Osteocyte (in vitro differentiated cells): ENCODE data around the gene MSGN1. TPM values are rescaled to one million over a fixed set of nuclear protein-coding genes. Genes with fewer than 3 reads are reported as not detected.

ENCODE experiments used
- DNase-seq: peaks from one replicate; pipeline ENCODE4 v3.0.0; 2021; ENCODE audit warnings: mixed read lengths; ENCODE audit not compliant: unreplicated experiment; ENCODE audit errors: extremely low spot score
- H3K27ac Mint-ChIP-seq: one replicate; pipeline ENCODE4 v1.8.0; 2021; ENCODE audit warnings: mild to moderate bottlenecking, mixed read lengths; ENCODE audit not compliant: unreplicated experiment
- H3K27me3 Mint-ChIP-seq: one replicate; pipeline ENCODE4 v1.8.0; 2021; ENCODE audit warnings: mixed read lengths; ENCODE audit not compliant: unreplicated experiment
- H3K36me3 Mint-ChIP-seq: one replicate; pipeline ENCODE4 v1.8.0; 2021; ENCODE audit warnings: mixed read lengths; ENCODE audit not compliant: unreplicated experiment
- H3K4me1 Mint-ChIP-seq: one replicate; pipeline ENCODE4 v1.8.0; 2021; ENCODE audit warnings: mixed read lengths; ENCODE audit not compliant: unreplicated experiment
- H3K4me3 Mint-ChIP-seq: one replicate; pipeline ENCODE4 v1.8.0; 2021; ENCODE audit warnings: mild to moderate bottlenecking, moderate library complexity, mixed read lengths; ENCODE audit not compliant: unreplicated experiment
- H3K9me3 Mint-ChIP-seq: one replicate; pipeline ENCODE4 v1.8.0; 2021; ENCODE audit warnings: mixed read lengths; ENCODE audit not compliant: unreplicated experiment
- total RNA-seq: library from RNA; stranded (reverse); gene quantifications from 2 replicates; pipeline ENCODE4 v1.2.1, GENCODE V29; 2021
- TF ChIP-seq, protein P1 (sequence below): fragments of 200-600 bp; sonication (generic); IDR thresholded peaks from 2 replicates; pipeline ENCODE4 v1.5.0; 2021; ENCODE audit warnings: antibody characterized with exemption, mild to moderate bottlenecking, moderate library complexity

Gene MSGN1
- total RNA-seq, 1 donor from 2014 or later = not detected

DNA sequence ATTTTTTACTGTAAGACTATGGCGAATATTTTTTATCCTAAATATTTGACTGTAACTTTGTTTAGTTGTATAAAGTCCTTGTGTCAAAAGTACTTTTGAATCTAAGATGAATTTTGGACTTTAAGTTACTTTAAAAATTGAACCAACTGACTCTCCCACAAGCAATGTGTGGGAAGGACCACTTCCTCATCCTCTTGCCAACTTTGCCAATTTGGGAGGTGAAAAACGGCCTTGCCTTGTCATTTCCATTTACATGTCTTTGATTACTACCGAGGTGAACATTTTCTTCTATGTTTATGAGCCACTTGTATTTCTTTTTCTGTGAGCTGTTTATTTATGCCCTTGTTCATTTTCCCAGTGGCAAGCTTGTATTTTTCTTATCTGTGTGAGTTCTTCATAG is 12.8 kb upstream of the MSGN1 start:
- peaks cover 29% of the 10 kb centered on the region for H3K27me3 Mint-ChIP-seq
- no peaks in the 10 kb centered on the region for H3K9me3 Mint-ChIP-seq
- H3K4me3 Mint-ChIP-seq = no peak overlapping the region
- TF ChIP-seq, protein P1, sequence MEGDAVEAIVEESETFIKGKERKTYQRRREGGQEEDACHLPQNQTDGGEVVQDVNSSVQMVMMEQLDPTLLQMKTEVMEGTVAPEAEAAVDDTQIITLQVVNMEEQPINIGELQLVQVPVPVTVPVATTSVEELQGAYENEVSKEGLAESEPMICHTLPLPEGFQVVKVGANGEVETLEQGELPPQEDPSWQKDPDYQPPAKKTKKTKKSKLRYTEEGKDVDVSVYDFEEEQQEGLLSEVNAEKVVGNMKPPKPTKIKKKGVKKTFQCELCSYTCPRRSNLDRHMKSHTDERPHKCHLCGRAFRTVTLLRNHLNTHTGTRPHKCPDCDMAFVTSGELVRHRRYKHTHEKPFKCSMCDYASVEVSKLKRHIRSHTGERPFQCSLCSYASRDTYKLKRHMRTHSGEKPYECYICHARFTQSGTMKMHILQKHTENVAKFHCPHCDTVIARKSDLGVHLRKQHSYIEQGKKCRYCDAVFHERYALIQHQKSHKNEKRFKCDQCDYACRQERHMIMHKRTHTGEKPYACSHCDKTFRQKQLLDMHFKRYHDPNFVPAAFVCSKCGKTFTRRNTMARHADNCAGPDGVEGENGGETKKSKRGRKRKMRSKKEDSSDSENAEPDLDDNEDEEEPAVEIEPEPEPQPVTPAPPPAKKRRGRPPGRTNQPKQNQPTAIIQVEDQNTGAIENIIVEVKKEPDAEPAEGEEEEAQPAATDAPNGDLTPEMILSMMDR = no peak
- DNase-seq = peak; percentile 8
- no peaks in the 10 kb centered on the region for H3K36me3 Mint-ChIP-seq
- H3K4me1 Mint-ChIP-seq = no peaks in the 10 kb centered on the region
- H3K27ac Mint-ChIP-seq = no peak overlapping the region

DNA sequence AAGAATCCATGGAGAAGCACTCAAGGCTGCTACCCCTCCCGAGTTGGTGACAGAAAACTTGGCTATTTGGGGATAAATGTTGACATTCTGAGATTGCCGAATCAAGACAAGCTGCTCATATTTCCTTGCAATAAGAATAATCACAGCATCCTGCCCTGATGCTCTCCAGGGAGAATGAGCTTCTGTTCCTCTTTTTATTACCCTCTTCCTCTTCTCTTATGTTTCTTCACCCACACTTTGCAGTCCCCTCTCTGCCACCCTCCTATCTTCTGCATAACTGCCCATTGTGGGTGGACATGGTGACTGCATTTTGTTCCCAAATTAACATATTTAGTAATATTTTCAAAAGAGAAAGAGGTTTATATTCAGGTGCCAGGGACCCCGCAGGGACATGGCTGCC is 11.9 kb upstream of the MSGN1 start:
- Mint-ChIP-seq H3K9me3 (no peaks in the 10 kb centered on the region), H3K27me3 (peaks cover 23% of the 10 kb centered on the region), H3K27ac (no peak overlapping the region), H3K36me3 (no peaks in the 10 kb centered on the region), H3K4me3 (no peak overlapping the region), H3K4me1 (no peaks in the 10 kb centered on the region)
- TF ChIP-seq, protein P1 = no peak
- peak; percentile 46 for DNase-seq

DNA sequence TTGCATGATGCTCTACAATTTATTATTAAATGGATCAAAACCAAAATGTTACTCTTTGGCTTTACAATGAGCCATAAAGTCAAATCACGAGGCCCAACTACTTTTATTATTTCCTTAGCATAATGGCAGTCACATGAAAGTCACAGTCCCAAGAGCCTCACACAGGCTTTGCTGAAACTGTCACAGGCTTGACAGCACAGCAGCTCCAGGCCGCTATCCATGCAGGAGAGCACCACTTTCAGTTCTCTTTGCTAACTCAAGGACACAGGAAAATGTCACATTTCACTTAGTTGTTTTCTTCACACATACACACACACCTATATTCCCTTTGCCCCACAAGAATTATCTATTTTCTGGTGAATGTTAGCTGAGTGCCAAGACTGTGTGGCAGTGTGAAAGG is 11.1 kb upstream of the MSGN1 start:
- no peak overlapping the region for H3K4me3 Mint-ChIP-seq
- peaks cover 20% of the 10 kb centered on the region for H3K27me3 Mint-ChIP-seq
- no peak for DNase-seq
- TF ChIP-seq, protein P1 = no peak
- H3K4me1 Mint-ChIP-seq = no peaks in the 10 kb centered on the region
- no peak overlapping the region for H3K27ac Mint-ChIP-seq
- no peaks in the 10 kb centered on the region for H3K36me3 Mint-ChIP-seq
- no peaks in the 10 kb centered on the region for H3K9me3 Mint-ChIP-seq

- Mint-ChIP-seq H3K4me1 (no peaks in the 10 kb centered on the region), H3K36me3 (no peaks in the 10 kb centered on the region), H3K4me3 (no peak overlapping the region), H3K27me3 (peaks cover 20% of the 10 kb centered on the region), H3K9me3 (no peaks in the 10 kb centered on the region), H3K27ac (no peak overlapping the region)
- peak; percentile 62 for DNase-seq
- TF ChIP-seq, protein P1 = no peak
Measured at GRCh38 chr2:17805717-17806363, 10.4 kb upstream of the MSGN1 start.

GRCh38 chr2:17813010-17813741 is 3.1 kb upstream of the MSGN1 start:
- DNase-seq = peak; percentile 2
- H3K4me1 Mint-ChIP-seq = no peaks in the 10 kb centered on the region
- no peaks in the 10 kb centered on the region for H3K36me3 Mint-ChIP-seq
- H3K27ac Mint-ChIP-seq = no peak overlapping the region
- TF ChIP-seq, protein P1 = no peak
- peaks cover 10% of the 10 kb centered on the region for H3K27me3 Mint-ChIP-seq
- no peak overlapping the region for H3K4me3 Mint-ChIP-seq
- H3K9me3 Mint-ChIP-seq = no peaks in the 10 kb centered on the region
